Fibroblast of pulmonary artery (primary cell): ENCODE data around the gene GMDS.

Experiments
- DNase-seq: peaks from one replicate; pipeline ENCODE4 v3.0.0-alpha.2; 2010; ENCODE audit warnings: low read depth
- H3K4me3 ChIP-seq: replicated peaks from 2 replicates; pipeline ENCODE4 v1.5.1; 2011; ENCODE audit warnings: low read depth, mild to moderate bottlenecking, control low read depth, low read length, moderate library complexity
- CTCF ChIP-seq: IDR thresholded peaks from 2 replicates; pipeline ENCODE4 v1.5.1; 2011; ENCODE audit warnings: mild to moderate bottlenecking, control low read depth, low read length, inconsistent platforms; ENCODE audit errors: missing control alignments

Gene GMDS

DNA sequence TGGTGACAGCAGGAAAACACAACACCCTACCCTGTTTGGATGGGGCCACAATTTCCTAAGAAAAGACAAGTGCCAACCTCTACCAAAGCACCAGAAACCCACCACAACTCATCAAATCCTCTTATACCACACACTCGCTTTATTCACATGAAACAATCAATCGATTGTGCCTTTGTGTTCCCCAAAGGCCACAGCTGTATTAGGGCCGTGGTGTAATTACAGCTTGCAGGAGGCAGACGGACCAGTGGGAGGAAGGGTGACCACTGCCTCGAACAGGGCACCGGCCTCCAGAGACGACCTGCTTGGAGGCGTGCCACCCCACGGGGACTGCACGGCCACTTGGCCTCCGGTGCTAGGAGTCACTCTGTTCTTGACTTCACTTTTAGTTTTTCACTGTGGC is 371.6 kb downstream of the GMDS start:
- DNase-seq, result no peak
- H3K4me3 ChIP-seq, result no peak overlapping the region
- TF ChIP-seq CTCF, result no peak

- TF ChIP-seq CTCF, result no peak
- peak; percentile 82 for DNase-seq
- no peak overlapping the region for H3K4me3 ChIP-seq
Observed at GRCh38 chr6:1872649-1873131, 372.7 kb downstream of the GMDS start.

GRCh38 chr6:1871724-1872315 is 373.6 kb downstream of the GMDS start:
- no peak for TF ChIP-seq CTCF
- DNase-seq, result no peak
- no peak overlapping the region for H3K4me3 ChIP-seq

DNA sequence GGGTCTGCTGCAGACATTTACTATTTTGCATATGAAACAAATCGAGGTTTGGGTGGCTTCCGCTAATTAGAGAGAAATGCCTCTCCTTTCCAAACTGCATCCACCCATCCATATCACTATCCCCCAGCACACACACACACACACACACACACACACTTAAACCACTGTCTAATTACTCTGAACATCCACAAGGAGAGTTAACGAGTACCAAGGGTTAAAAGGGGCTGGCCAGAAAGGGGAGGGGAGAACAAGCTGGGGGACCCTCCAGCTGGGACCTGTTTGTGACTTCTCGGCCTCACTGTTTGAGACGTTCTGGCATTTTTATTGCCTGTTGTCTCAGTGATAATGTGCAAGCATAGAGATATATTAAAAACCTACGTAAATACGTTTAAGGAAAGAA is 374.5 kb downstream of the GMDS start:
- DNase-seq, result no peak
- no peak for TF ChIP-seq CTCF
- H3K4me3 ChIP-seq, result no peak overlapping the region

DNA sequence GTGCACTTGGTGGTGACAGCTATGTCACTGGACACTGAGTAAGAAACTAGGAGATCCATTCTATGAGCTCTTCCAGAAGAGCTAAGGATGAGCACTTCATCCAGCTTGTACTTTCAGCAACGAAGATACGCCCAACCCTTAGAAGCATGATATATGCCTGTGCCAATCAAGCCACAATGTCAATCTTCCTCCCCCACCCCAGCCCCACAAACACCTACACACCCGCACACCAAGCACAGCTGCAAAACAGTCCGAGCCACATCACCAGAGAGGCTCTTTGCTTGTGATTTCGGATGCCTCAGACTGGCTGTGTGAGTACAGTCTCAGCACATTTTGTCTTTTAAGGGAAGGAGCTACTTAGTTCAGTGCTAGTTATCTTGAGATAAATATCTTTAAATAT is 375.2 kb downstream of the GMDS start:
- no peak for TF ChIP-seq CTCF
- no peak for DNase-seq

GRCh38 chr6:1869769-1870168 is 375.6 kb downstream of the GMDS start:
- TF ChIP-seq CTCF, result no peak
- DNase-seq, result no peak
- no peak overlapping the region for H3K4me3 ChIP-seq

More for the DNA sequence above, 375.2 kb downstream of the GMDS start:
- H3K4me3 ChIP-seq, result no peak overlapping the region

DNA sequence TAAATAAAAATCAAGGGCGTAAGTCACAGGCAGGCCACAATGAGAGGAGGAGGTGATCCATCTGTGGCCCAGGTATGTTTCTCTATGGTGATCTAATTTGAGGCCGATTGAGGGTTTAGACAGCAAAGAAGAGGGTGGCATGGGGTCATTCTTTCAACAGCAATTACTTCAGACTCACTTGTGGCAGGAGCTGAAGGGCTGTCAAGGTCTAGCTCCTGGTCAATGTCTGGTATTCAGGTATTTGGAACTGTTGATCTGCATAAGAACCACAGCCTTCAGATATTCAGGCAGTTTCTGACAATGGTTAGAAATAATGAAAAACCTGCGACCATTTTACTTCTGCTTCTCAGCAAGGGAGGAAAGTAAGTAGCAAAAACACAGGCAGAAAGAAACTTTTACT is 376.1 kb downstream of the GMDS start:
- H3K4me3 ChIP-seq, result no peak overlapping the region
- DNase-seq, result no peak
- no peak for TF ChIP-seq CTCF
